Measurements from ENCODE around the gene FRMD5.

GRCh38 chr15:44222478-44222877, 27.4 kb upstream of the FRMD5 start:
- TF ChIP-seq CTCF (IDR thresholded peaks at IDR 0.05; ENCODE audit: poor library complexity) = no peak
- no peak for TF ChIP-seq EZH2 (IDR thresholded peaks at IDR 0.05; ENCODE audit: borderline replicate concordance)
